Stimulated activated CD4-positive, alpha-beta T cell treated with anti-CD3 and anti-CD28 coated beads, Interleukin-2, amount 100 ng/mL, for 48 hours (primary cell): ENCODE measurements around the gene SLC35B4.

Source experiments
- DNase-seq, 2 donors: peaks; one replicate each; pipeline ENCODE4 v3.0.0-alpha.2; 2020

SLC35B4 gene

GRCh38 chr7:134316539-134317344 is at the start of gene SLC35B4:
Gene SLC35B4 (minus strand): TSS chr7:134316930. CDS start chr7:134316751, 179 bp downstream.
- peak; percentile 90 to 91 for DNase-seq

DNA sequence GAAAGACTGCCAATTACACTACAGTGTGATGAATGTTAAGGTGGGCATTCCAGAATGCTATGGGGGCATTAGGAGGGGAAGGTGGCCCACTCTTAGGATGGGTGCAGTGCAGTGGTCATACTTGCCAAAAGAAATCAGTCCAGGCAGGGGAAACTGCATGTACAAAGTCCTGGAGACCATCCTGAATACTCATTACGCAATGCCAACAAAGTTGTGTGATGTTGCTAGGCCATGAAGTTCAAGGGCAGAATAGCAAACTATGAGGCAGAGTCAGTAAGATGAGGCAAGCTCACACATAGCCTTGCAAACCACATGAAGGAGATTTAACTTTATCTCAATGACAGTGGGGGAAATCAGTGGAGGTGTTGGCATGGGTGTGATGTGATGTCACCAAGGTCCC is 49.8 kb upstream of the SLC35B4 start:
- no peak for DNase-seq

DNA sequence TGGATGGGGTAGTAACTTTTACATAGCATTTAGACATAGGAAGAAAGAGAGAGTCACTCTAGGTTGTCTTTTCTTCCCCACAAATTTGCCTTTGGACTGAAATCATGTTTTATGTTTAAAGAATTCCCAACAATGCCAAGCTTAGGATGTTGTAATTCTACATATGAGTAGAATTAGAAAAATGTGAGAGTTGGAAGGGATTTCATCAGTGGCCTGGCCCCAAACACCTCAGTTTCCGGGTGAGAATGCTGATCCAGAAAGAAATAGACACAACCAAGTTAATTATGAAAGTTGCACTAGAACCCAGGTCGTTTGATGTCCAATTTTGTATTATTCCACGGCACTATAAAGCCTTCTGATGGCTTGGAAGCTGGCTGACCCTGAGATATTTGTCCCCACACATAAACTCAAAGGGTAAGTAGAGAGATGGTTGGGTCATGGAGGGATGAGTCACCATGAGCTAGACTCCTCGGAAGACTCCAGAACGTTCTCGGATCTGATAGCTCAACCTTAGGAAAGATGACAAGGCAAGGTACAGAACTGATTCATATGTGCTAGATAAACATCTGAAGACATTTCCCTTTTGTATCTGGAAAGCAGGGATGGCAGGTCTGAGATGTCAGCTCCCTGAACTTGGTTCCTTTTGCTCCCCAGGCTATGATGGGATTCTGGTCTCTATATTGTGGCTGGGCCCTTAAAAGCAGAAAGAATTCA is 48.8 kb upstream of the SLC35B4 start:
- DNase-seq: no peak

GRCh38 chr7:134364619-134365037 is 47.9 kb upstream of the SLC35B4 start:
- DNase-seq: no peak

DNA sequence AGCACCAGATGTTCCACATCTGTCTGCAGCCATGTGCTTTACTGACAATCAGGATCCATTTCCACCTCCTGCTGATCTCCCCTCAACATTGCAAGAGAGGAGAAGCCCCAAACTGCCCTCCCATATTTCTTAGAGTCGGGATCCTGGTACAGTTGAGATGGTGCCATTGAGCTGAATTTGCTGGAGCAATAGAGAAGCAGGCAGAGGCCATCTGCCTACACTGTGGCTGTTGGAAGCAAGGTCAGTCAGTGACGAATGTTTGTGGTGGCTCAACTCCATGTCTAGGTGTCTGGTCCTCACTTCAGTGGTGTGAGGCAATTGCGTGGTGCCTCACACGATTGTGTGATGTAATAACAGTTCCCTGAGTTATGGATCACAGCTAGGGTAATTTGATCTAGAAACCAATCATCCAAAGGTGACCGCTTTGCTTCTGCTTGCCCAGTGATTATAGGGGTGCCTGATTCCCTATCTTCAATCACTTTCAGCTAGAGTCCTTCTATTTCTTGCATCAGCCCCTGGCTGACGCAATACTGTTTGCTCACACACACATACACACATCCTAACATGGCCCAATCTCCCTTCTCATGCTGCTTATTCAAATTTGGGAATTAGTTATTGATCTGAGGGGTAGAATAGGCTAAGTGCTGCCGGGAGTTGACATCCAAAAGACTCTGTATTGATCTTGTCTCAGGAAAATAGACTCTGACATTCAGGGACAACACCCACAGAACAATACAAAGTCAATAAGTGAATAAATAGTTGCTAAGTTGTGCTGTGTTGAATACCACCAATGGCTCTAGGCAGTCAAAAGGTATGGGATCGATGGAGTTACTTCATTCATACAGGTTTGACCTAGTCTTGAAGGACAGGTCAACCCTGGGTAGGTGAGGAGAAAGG is 46.1 kb upstream of the SLC35B4 start:
- no peak for DNase-seq

DNA sequence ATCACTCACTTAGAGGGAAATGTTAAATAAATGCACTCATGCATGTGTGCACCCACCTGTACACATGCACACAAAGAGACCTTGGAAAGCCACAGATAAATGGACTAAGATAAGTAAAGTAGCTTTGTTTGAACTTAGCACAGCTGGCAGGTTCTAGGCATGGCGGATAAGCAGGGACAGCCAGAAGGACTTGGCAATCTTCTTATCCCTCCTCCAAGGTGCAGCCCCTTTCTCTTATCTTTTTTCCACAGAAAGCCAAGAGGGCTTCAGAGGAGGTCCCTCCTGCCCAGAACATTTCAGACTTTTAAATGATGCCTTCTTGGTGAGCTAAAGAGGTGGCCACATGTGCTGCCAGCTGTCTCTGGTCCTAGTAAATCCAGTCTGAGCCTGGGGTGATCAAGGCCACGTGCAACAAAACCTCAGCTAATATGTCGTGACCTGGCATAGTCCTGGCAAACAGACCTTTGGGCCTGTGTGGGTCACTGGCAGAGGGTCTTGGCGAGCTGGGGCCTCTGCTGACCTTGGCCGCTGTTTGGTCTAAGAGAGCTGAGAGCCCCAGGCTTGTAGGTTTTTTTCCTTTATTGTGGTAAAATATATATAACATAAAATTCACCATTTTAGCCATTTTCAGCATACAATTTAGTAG is 43.2 kb upstream of the SLC35B4 start:
- no peak for DNase-seq

DNA sequence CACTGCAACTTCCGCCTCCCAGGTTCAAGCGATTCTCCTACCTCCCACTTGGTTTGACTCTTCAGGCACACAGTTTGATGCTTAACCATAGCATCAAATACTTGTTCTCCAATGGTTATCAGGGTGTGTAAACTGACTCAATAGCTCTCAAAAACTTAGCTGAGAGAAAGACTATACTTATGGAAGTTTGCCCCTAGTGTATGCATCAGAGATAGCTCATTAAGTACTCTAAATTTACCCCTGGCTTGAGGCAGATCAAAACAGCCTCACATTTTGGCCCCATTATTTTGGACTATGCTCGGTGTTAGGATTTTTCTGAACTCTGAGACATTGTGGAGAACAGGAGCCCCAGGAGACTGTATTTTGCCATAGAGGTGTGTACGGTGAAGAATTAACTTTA is 40.8 kb upstream of the SLC35B4 start:
- DNase-seq: no peak

DNA sequence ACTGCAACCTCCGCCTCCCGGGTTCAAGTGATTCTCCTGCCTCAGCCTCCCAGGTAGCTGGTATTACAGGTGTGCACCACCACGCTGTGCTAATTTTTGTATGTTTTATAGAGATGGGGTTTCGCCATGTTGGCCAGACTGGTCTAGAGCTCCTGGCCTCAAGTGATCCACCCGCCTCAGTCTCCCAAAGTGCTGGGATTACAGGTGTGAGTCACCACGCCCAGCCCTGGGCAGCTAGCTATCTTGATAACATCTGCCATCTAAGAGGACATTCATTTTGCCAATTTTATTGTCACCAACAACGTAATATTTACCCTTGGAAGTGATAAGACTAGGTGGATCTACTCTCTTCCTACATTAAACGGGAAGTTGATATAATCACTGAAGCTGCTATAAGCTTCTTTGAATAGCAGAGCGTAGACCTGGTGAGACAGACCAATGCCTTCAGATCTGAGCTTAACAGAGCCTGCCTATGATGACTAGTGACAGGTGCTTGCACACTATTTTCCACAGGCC is 39.7 kb upstream of the SLC35B4 start:
- no peak for DNase-seq

GRCh38 chr7:134355927-134356326 is 39.2 kb upstream of the SLC35B4 start:
- no peak for DNase-seq

DNA sequence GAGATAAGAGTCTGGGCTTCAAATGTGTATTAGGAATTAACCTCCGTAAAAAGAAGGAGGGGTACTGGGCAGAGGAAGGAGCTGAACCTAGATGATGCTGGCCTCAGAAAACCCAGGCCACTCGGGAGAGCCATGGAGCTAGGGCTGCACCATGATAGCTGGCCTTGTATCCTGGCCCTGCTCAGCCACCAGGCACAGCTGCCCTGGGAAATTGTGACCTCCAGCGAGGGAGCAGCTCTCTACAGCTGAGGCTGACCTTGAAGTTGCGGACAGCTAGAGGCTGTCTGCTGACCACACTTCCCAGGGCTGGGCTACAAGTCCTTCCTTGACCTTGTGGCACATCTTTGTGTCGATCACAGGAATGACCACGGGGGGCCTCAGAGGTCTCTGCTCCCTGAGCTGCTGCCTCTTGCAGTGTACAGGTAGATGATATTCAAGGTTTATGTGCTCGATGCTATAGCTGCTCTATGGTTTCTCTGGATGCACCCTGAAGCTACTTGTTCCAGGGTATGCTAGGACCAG is 38.3 kb upstream of the SLC35B4 start:
- no peak for DNase-seq

GRCh38 chr7:134353411-134353810 is 36.7 kb upstream of the SLC35B4 start:
- no peak for DNase-seq

DNA sequence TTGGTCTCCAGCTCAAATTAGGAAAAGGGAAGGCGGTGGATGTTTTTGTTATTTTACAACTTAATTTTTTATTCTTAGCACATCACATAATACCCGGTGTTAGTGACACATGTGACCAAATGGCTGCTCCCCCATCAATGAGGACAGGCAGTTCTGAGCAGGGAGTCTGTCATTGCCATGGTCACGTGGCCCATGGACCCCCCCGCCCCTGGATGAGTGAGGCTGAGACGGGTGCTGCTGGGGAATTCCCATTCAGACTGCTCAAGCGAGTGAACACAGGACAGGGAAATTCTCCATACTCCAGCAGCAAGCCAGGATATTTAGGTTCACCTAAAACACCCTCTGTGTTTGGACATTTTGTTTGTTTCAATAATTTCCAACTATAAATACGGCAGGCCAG is 34.7 kb upstream of the SLC35B4 start:
- no peak for DNase-seq

DNA sequence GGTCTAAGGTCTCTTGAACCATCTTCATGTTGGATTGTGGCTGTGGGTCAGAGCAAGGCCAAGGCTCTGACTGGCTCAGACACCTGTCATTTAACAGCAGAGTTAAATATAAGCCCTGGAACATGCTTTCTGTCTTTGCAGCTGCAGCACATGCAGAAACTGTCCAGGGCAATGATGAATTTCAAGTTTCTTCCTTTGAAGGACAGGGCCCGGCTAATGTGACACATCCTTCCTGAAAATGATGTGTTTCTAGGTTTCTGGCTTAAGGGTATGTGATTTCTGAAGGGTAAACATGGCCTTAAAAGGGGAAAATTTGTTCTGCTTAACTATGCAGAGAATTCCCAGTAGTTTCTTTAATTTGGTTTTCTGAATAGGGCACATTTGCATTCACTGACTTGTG is 34.0 kb upstream of the SLC35B4 start:
- no peak for DNase-seq

GRCh38 chr7:134347567-134347966 is 30.8 kb upstream of the SLC35B4 start:
- no peak for DNase-seq

DNA sequence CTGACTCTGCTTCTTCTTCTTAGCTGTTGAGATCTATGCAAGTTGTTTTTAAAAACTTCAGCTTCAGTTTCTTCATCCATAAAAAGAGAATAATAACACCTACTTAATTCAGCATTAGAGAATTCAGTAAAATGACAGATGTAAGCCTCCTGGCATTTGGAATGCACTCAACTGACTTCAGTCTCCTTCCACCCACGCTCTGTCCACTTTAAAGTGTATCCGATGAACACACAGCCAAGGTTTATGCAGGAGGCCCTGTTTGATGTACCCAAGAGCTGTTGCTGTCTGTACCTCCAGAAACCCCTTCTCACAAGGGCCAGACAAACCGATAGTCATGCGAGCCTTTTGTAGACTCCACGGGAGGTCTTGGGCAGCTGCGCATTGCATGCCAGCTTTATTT is 27.1 kb upstream of the SLC35B4 start:
- DNase-seq: no peak

GRCh38 chr7:134343136-134343535 is 26.4 kb upstream of the SLC35B4 start:
- DNase-seq: no peak

GRCh38 chr7:134339475-134339874 is 22.7 kb upstream of the SLC35B4 start:
- DNase-seq: no peak

DNA sequence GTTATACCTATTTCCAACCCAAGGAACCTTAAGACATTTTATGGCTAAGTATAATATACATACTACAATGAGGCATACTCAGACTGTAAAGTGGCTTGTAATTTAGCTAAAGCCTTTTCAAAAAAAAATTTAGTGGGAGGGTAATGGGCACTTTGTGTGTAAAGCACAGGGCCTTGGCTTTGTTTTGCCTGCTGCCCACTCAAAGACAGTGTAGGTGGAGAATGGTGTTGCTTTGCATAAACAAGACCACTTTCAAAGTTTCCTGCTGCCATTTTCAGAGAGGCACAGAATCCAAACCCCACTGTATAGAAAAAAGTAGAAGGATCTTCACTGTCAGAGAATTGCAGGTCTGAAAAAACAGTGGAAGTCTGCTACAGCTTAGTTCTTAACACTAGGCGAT is 21.2 kb upstream of the SLC35B4 start:
- no peak for DNase-seq

- DNase-seq: no peak
These were observed 17.7 kb upstream of the SLC35B4 start for GRCh38 chr7:134334408-134334807.

DNA sequence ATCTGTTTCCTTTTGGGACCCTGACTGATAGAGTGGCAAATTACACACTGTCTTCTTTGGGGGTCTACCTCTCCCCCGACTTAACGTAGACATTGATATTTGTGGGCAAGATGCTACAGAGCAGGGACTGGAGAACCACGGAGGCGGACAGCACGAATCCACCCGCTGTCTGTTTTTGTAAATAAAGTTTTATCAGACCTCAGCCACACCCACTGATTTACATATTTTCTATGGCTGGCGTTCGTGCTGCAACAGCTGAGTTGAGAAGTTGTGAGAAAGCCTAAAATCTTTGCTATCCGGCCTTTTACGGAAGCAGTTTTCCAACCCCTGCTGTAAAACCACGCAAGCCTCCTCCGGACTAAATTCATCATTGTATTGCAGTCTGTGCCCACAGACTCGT is 17.2 kb upstream of the SLC35B4 start:
- no peak for DNase-seq

- no peak for DNase-seq
These were observed 16.2 kb upstream of the SLC35B4 start for GRCh38 chr7:134332892-134333291.

DNA sequence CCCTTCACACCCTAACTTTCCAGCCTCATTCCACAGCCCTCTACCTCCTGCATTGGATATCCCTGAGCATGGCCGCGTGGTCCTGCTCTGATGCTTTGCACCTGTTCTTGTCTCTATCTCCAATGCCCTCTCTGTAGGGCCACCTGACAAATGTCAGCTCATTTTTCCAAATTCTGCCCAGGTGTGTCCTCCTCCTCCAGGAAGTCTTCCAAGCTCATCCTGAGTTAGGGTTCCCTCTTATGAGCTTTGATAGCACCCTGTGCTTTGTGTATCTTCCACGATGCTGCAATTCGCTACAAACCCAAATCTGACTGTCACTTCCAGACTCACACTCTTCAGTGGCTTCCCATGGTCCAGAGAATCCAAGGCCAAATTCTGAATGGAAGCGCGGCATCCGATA is 14.7 kb upstream of the SLC35B4 start:
- no peak for DNase-seq
